BE2C (cell line): ENCODE results near the gene XYLB. TPM values are rescaled to one million over a fixed set of nuclear protein-coding genes. Genes with fewer than 3 reads are reported as not detected.
A peak's percentile ranks its signal among the peaks of the same experiment; 100 is the strongest.
"Not testable (repeated sequence)": the region's sequence is repeated elsewhere in the genome, so short reads cannot be mapped to it uniquely, and the experiment has no call there.

Source experiments
- DNase-seq: peaks from one replicate; pipeline ENCODE4 v3.0.0-alpha.2; 2020
- H3K27me3 ChIP-seq: fragments of 250-450 bp; sonication (Bioruptor Pico); 2 replicates; pipeline ENCODE4 v1.5.1; 2020; ENCODE audit warnings: mild to moderate bottlenecking
- H3K36me3 ChIP-seq: fragments of 250-450 bp; sonication (Bioruptor Pico); 2 replicates; pipeline ENCODE4 v1.5.1; 2020; ENCODE audit warnings: mild to moderate bottlenecking
- H3K4me1 ChIP-seq: fragments of 250-450 bp; sonication (Bioruptor Pico); 2 replicates; pipeline ENCODE4 v1.5.1; 2020
- H3K4me3 ChIP-seq: 2 replicates; pipeline ENCODE4 v1.5.1; 2011; ENCODE audit warnings: low read depth, low read length
- H3K9me3 ChIP-seq: fragments of 250-450 bp; sonication (Bioruptor Pico); 2 replicates; pipeline ENCODE4 v1.5.1; 2020
- polyA plus RNA-seq: library from polyadenylated mRNA; unstranded; fragments of >200 nt; gene quantifications from one replicate; pipeline ENCODE4 v1.2.1, GENCODE V29; 2012; ENCODE audit warnings: low read depth, missing spikeins; ENCODE audit not compliant: insufficient read length, insufficient read depth
- TF ChIP-seq, protein P1 (sequence below): IDR thresholded peaks from 2 replicates; pipeline ENCODE4 v1.5.1; 2012; ENCODE audit warnings: mild to moderate bottlenecking, low read depth, low read length

Gene XYLB
- polyA plus RNA-seq, result 2.4 TPM

DNA sequence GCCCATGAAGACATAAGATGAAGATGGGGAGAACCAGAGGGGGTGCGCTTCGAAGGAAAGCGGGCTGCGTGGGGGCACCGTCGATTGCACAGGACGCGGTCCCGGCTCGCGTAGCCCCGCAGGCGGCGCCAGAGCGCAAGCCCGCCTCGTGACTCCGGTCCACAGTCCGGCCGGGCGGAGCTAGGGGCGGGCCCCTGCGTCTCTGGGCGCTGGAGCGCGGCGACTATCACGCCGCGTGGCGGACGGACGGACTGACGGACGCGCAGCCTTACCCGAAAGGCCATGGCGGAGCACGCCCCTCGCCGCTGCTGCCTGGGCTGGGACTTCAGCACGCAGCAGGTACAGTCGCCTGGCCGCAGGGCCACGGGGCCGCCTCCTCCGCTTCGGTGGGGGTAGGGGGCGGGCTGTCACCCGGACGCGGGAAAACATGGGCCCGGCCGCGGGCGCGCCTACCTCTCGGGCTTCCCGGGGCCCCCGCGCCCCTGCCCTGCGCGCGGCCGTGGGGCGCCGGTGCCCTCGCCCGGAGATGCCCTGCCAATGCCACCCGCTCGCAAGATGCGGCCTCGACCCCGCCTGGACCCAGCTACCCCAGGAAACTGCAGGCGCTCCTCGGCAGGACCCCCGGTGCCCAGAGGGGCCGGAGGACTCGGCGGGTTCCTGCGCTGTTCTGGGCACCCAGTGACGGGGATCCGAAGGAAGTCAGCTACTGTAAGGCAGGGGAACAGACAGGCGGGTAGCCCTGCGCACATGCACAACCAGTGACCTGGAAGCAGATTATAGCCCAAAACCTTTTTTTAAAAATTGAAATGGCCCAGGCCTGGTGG lies at the start of gene XYLB:
XYLB (plus strand) TSS at position 199 of the 824 bp plus-strand sequence; CDS start at position 283, 84 bp downstream.
- peak; percentile 86 for DNase-seq
- TF ChIP-seq, protein P1, sequence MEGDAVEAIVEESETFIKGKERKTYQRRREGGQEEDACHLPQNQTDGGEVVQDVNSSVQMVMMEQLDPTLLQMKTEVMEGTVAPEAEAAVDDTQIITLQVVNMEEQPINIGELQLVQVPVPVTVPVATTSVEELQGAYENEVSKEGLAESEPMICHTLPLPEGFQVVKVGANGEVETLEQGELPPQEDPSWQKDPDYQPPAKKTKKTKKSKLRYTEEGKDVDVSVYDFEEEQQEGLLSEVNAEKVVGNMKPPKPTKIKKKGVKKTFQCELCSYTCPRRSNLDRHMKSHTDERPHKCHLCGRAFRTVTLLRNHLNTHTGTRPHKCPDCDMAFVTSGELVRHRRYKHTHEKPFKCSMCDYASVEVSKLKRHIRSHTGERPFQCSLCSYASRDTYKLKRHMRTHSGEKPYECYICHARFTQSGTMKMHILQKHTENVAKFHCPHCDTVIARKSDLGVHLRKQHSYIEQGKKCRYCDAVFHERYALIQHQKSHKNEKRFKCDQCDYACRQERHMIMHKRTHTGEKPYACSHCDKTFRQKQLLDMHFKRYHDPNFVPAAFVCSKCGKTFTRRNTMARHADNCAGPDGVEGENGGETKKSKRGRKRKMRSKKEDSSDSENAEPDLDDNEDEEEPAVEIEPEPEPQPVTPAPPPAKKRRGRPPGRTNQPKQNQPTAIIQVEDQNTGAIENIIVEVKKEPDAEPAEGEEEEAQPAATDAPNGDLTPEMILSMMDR, result peak; percentile 63
- Histone ChIP-seq H3K36me3 (no peaks in the 10 kb centered on the region), H3K9me3 (no peaks in the 10 kb centered on the region), H3K27me3 (no peaks in the 10 kb centered on the region), H3K4me1 (no peaks in the 10 kb centered on the region), H3K4me3 (peak within 1 kb of the TSS; percentile 63)

DNA sequence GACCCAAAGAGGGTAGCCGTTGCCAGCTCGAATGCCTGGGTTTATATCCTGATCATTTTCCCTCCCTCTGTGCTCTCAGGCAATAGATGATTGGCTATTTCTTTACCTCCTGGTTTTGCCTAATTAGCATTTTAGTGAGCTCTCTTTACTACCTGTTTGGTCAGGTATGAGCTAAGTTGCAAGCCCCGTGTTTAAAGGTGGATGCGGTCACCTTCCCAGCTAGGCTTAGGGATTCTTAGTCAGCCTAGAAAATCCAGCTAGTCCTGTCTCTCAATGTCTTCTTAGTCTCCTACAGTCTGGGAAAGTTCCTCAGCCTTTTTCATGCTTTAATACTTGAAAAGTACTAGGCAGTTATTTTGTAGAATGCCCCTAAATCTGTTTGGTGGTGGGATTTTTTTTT lies 49.5 kb upstream of the XYLB start:
- not testable (repeated sequence) for H3K4me1 ChIP-seq, H3K36me3 ChIP-seq, H3K27me3 ChIP-seq, H3K4me3 ChIP-seq, DNase-seq, H3K9me3 ChIP-seq

DNA sequence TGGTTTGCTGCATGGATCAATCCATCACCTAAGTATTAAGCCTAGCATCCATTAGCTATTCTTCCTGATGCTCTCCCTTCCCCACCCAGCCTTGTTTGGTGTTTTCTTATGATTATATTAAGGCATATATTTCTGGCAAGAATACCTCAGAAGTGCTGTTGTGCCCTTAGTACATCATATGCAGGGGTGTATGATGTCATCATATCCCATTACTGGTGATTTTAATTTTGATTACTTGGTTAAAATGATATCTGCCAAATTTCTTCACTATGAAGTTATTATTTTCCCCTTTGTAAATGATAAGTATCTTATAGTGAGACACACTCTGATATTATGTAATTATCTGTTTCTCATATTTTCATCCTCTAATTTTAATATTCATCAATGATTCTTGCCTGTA lies 49.0 kb upstream of the XYLB start:
- Histone ChIP-seq H3K36me3 (no peaks in the 10 kb centered on the region), H3K9me3 (no peaks in the 10 kb centered on the region), H3K27me3 (no peaks in the 10 kb centered on the region), H3K4me1 (no peaks in the 10 kb centered on the region), H3K4me3 (no peak overlapping the region)
- TF ChIP-seq, protein P1, result no peak
- no peak for DNase-seq

DNA sequence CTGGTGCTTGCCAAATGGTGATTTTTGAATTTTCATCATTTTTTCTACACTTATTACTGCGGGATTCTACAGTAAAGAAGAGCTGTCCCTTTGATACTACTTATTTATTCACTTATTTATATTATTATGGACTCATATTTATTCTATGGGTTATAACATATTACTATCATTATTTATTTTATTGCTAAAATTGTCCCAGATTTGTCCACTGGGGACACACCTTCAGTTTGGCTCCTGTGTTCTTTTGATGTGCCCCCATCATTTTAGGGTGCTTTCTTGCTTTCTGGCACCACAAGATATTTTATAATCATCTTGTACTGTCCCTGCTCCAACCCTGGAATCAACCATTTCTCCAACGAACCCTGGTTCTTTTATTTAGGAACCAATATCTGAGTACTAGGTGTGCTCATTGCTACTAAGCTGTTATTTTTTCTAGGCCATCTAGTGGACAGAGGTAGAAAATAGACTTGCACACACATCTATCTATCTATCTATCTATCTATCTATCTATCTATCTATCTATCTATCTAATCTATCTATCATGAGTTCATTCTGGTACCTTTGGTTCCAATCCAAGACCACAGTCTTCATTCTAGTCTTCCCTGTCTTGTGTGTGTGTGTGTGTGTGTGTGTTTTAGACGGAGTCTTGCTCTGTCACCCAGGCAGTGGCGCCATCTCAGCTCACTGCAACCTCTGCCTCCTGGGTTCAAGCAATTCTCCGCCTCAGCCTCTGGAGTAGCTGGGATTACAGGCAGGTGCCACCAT lies 48.5 kb upstream of the XYLB start:
- Histone ChIP-seq H3K36me3 (no peaks in the 10 kb centered on the region), H3K4me1 (no peaks in the 10 kb centered on the region), H3K4me3 (no peak overlapping the region), H3K27me3 (no peaks in the 10 kb centered on the region), H3K9me3 (no peaks in the 10 kb centered on the region)
- DNase-seq, result no peak
- TF ChIP-seq, protein P1, result peak; percentile 0; the same call in 1 of the 2 replicates

DNA sequence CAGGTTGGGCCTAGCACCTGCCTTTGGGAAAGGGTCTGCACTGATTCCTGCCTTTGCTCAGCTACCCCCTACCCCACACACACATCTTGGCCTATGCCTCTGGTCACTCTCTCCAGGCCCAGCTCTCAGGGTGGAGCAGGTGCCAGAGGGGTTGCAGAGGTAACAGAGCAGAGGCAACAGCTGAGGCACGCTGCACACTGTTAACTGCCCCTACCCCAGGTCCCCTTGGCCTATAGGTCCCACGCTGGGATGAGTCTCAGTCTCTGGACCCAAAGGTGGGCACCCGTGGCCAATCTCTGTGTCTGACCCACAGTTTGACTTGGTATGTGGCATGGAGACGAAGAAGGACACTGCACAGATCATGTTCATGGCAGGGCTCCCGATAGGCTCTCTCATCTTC lies 39.6 kb upstream of the XYLB start:
- no peaks in the 10 kb centered on the region for H3K27me3 ChIP-seq
- H3K9me3 ChIP-seq, result no peaks in the 10 kb centered on the region
- TF ChIP-seq, protein P1, result no peak
- DNase-seq, result no peak
- H3K4me3 ChIP-seq, result no peak overlapping the region
- H3K36me3 ChIP-seq, result no peaks in the 10 kb centered on the region
- no peaks in the 10 kb centered on the region for H3K4me1 ChIP-seq

DNA sequence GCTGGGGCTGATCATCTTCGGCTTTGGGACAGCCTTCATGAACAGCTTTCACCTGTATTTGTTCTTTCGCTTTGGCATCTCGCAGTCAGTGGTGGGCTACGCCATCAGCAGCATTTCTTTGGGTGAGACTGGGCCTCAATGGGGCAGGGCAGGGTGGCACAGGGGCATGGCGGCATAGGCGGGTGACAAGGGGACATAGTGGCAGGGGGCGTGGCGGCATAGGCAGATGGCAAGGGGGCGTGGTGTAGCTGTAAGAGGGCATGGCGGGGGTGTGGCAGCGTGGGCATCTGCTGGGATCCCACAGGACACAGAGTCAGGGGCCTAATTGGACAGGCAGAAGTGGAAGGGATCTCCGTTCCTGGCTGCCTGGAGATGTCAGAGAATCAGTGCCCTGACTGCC lies 39.0 kb upstream of the XYLB start:
- DNase-seq, result no peak
- no peaks in the 10 kb centered on the region for H3K4me1 ChIP-seq

More for the DNA sequence above, 39.0 kb upstream of the XYLB start:
- Histone ChIP-seq H3K4me3 (no peak overlapping the region), H3K9me3 (no peaks in the 10 kb centered on the region), H3K36me3 (no peaks in the 10 kb centered on the region), H3K27me3 (no peaks in the 10 kb centered on the region)
- TF ChIP-seq, protein P1, result no peak
